OCI-LY1 (cell line): Measurements from ENCODE around the gene ATG5.

Experiments used
- EZH2 ChIP-seq: fragments of 200-600 bp; sonication (generic), shearing (Covaris generic); IDR thresholded peaks from 2 replicates; pipeline ENCODE4 v1.8.0; 2017; ENCODE audit warnings: borderline replicate concordance, mixed run types, mild to moderate bottlenecking, antibody characterized with exemption, low read length, moderate library complexity, mixed read lengths
- TF ChIP-seq, protein P1 (sequence below): fragments of 200-600 bp; sonication (generic), shearing (Covaris generic); IDR thresholded peaks from 2 replicates; pipeline ENCODE4 v1.5.1; 2017; ENCODE audit warnings: mild to moderate bottlenecking, antibody characterized with exemption, low read length, moderate library complexity, mixed read lengths

DNA sequence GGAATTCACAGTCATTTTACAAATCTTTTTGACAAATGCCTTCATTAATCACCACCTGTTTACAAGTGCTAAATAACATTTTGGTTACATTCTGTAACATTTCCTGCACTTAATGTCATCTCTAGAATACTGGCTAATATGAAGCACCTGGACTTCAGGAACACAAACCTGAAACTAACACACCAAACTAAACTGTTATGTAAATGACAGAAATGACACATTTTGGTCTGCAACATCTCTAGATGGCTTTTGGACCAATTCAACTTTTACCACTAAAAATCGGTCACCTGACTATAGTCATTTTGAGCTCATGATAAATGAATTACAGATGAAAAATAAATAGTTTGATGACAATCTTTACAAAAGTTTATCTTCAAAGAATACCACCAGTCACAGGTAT is 80.6 kb downstream of the ATG5 start:
- TF ChIP-seq, protein P1, sequence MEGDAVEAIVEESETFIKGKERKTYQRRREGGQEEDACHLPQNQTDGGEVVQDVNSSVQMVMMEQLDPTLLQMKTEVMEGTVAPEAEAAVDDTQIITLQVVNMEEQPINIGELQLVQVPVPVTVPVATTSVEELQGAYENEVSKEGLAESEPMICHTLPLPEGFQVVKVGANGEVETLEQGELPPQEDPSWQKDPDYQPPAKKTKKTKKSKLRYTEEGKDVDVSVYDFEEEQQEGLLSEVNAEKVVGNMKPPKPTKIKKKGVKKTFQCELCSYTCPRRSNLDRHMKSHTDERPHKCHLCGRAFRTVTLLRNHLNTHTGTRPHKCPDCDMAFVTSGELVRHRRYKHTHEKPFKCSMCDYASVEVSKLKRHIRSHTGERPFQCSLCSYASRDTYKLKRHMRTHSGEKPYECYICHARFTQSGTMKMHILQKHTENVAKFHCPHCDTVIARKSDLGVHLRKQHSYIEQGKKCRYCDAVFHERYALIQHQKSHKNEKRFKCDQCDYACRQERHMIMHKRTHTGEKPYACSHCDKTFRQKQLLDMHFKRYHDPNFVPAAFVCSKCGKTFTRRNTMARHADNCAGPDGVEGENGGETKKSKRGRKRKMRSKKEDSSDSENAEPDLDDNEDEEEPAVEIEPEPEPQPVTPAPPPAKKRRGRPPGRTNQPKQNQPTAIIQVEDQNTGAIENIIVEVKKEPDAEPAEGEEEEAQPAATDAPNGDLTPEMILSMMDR = no peak
- TF ChIP-seq EZH2 = no peak
